Breast epithelium (tissue), 3 donors: ENCODE data around the gene TP53I11.

ENCODE experiments used
- POLR2A ChIP-seq: fragments of 450-650 bp; IDR thresholded peaks from one replicate; pipeline ENCODE4 v1.6.1; 2016; ENCODE audit warnings: antibody characterized with exemption, mild to moderate bottlenecking, moderate library complexity
- POLR2AphosphoS5 ChIP-seq, 3 donors: sonication (generic); formaldehyde crosslinking; IDR thresholded peaks; one replicate each; pipeline ENCODE4 v1.6.1; 2017; ENCODE audit warnings: antibody characterized with exemption in 3 of 3
- TF ChIP-seq, protein P1 (sequence below), 3 donors: fragments of 450-650 bp; IDR thresholded peaks; one replicate each; pipeline ENCODE4 v1.5.1; 2016 to 2017; ENCODE audit warnings: antibody characterized with exemption in 3 of 3, mild to moderate bottlenecking in 3 of 3, moderate library complexity in 3 of 3

DNA sequence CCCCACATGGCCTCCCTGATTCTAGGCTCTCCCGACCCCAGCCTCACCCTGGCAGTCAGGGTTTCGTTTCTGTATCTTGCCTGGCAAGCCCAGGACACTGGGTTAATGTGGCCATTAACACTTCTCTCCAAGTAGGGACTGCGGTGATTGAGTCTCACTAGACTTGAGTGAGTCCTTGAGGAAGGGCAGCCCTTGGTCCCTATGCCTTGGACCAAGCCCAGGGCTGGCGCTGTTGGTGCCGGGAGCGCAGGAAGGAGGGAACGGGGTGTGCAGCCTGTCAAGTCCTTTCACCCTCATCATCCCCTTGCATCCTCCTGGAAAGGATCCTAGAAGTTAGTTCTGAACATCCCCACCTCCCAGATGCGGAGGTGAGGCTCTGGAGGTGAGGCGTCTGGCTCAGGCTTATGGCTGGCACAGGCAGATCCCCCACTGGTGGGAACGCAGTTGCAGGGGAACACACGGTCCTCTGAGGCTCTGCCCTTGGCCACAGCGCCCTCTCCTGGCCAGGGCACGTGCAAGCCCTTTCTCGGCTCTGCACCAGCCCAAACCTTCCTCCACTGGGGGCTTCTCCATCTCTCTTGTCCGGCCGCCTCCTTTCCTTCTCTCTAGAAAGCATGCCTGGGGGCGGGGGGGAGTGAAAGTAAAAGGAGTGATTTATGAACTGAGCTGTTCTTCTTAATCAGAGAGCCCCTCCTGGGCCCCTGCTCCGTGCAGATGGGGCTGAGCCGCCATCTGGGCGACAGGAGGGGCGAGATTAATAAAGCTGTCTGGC is 56.7 kb downstream of the TP53I11 start:
- TF ChIP-seq POLR2A (no peak), POLR2AphosphoS5 (IDR thresholded peaks at IDR 0.05) (no peak)
- TF ChIP-seq, protein P1, sequence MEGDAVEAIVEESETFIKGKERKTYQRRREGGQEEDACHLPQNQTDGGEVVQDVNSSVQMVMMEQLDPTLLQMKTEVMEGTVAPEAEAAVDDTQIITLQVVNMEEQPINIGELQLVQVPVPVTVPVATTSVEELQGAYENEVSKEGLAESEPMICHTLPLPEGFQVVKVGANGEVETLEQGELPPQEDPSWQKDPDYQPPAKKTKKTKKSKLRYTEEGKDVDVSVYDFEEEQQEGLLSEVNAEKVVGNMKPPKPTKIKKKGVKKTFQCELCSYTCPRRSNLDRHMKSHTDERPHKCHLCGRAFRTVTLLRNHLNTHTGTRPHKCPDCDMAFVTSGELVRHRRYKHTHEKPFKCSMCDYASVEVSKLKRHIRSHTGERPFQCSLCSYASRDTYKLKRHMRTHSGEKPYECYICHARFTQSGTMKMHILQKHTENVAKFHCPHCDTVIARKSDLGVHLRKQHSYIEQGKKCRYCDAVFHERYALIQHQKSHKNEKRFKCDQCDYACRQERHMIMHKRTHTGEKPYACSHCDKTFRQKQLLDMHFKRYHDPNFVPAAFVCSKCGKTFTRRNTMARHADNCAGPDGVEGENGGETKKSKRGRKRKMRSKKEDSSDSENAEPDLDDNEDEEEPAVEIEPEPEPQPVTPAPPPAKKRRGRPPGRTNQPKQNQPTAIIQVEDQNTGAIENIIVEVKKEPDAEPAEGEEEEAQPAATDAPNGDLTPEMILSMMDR (IDR thresholded peaks at IDR 0.05) = peak in 2 of 3 donors; percentile 44 to 52
